ENCODE results near the gene RALGDS.

RALGDS gene

DNA sequence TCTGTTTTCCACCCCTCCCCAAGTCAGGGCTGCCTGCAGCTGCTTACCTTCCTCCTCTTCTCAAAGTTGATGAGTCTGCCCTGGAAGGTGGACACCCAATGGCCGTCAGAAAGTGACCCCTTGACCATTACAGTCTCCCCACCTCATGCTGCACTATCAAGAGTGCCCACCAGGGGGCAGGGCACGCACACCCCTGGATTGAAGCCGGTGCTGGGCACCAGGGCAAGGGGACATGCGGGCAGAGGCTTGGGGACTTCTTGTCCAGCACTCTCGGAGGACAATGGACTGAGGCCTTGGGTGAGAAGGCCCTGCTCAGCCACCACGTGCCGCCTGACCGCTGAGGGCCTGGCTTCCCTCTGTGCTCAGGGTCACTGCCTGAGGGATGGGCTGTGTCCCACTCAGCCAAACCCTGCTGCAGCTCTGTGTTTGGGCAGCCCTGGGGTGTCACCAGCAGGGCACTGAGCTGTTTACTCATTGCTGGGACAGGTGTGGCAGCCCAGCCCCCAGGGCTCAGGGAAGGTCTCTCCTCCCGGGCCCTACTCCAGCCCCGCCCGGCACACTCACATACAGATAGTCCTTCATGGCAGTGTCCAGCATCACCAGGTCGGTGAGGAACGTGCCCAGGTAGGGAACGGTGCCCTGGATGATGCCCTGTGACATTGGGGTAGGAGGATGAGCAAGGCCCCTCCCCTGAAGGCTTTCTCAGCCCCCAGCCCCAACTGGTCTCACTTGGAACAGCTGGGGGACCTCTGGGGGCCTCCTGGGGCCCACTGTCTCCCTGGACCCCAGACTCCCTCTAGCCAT, 17.7 kb downstream of the RALGDS start:
- TF ChIP-seq, protein P1, sequence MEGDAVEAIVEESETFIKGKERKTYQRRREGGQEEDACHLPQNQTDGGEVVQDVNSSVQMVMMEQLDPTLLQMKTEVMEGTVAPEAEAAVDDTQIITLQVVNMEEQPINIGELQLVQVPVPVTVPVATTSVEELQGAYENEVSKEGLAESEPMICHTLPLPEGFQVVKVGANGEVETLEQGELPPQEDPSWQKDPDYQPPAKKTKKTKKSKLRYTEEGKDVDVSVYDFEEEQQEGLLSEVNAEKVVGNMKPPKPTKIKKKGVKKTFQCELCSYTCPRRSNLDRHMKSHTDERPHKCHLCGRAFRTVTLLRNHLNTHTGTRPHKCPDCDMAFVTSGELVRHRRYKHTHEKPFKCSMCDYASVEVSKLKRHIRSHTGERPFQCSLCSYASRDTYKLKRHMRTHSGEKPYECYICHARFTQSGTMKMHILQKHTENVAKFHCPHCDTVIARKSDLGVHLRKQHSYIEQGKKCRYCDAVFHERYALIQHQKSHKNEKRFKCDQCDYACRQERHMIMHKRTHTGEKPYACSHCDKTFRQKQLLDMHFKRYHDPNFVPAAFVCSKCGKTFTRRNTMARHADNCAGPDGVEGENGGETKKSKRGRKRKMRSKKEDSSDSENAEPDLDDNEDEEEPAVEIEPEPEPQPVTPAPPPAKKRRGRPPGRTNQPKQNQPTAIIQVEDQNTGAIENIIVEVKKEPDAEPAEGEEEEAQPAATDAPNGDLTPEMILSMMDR (IDR thresholded peaks at IDR 0.05; ENCODE audit: poor library complexity, severe bottlenecking), result peak; percentile 93
- Histone ChIP-seq H3K27ac (ENCODE audit: poor library complexity, severe bottlenecking) (no peak overlapping the region), H3K4me1 (ENCODE audit: insufficient read depth, poor library complexity, severe bottlenecking) (no peaks in the 10 kb centered on the region), H3K27me3 (ENCODE audit: insufficient read depth, poor library complexity, severe bottlenecking) (no peaks in the 10 kb centered on the region), H3K4me3 (ENCODE audit: severe bottlenecking) (no peak overlapping the region), H3K9me3 (ENCODE audit: severe bottlenecking) (no peaks in the 10 kb centered on the region), H3K36me3 (ENCODE audit: low read depth) (peaks cover 54% of the 10 kb centered on the region)
- ATAC-seq (ENCODE audit: low read depth), result peak; percentile 40; the same call in 2 of the 3 replicates
- DNase-seq (ENCODE audit: low spot score), result peak; percentile 49

DNA sequence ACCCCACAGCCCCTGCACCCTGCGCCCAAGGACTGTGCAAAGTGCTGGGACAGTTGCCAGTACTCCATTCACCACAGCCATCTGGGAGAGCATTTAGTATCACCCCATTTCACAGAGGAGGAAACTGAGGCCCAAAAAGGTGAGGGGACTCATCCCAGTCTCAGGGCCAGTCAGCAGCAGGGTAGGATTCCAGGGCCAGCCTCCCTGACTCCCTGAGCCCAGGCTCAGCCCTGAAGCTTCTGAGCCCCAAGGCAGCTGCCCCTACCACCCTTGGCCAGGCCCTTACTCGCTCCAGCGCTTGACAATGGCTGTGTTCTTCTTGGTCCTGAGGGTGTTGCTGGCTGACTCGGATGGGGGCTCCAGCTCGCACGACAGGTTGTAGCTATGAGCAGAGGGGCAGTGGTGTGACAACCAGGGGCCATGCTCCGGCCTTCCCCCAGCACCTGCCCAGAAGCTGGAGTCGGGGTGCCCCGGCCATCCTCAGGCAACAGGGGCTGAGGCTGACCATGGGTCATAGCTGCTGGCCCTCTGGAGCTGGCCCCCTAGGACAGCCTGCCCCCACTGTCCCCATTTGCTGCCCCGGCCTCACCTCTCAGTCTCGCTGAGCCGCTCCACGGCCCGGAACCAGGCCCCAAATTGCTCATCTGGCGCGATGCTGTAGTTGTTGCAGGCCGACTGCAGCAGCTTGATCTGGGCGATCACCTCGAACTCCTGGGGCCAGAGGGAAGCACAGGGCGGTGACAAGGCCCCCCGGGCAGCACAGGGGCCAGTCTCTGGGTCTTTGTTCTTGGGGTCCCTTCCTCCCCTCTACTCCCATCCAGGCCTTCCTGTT, 18.6 kb downstream of the RALGDS start:
- TF ChIP-seq, protein P1 (IDR thresholded peaks at IDR 0.05; ENCODE audit: poor library complexity, severe bottlenecking), result no peak
- H3K4me1 ChIP-seq (ENCODE audit: insufficient read depth, poor library complexity, severe bottlenecking), result no peaks in the 10 kb centered on the region
- ATAC-seq (ENCODE audit: low read depth), result no peak
- no peak overlapping the region for H3K27ac ChIP-seq (ENCODE audit: poor library complexity, severe bottlenecking)
- H3K36me3 ChIP-seq (ENCODE audit: low read depth), result peaks cover 60% of the 10 kb centered on the region
- H3K27me3 ChIP-seq (ENCODE audit: insufficient read depth, poor library complexity, severe bottlenecking), result no peaks in the 10 kb centered on the region
- H3K4me3 ChIP-seq (ENCODE audit: severe bottlenecking), result no peak overlapping the region
- H3K9me3 ChIP-seq (ENCODE audit: severe bottlenecking), result no peaks in the 10 kb centered on the region
- DNase-seq (ENCODE audit: low spot score), result peak; percentile 61

DNA sequence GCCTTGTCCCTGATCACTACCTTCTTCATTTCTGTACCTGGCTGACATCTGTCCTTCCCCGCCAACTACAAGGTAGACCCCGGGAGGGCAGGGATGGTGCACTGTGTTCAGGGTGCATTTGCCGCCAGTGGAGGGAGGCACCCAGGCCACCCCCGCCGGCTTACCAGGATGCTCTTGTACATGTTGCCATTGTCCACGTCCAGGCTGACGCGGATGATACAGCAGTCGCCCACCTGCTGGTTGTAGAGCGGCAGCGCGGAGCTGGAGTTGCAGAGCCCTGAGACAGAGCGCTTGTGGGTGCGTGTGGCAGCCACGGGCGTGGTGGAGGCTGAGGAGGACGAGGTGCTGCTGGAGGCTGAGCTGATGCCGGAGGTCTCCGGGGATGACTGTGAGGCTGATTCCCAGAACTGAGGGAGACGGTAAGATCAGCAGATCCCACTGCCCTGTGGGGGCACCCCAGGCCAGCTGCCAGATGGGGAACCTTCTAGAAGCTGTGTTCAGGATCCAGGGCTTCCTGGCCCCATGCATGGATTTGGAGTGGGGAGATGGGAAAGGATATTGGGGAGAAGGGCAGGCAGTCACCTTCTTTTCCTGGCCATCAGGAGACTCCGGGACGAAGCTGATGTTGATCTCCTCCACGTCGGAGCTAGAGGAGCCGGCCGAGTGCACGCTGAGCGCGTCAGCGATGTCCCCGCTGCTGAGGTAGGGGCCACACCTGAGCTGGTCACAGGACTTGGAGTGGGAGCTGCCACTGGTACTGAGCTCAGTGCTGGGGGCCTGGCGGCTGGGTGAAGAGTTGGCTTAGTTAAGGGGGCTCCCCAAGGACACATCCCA, 19.5 kb downstream of the RALGDS start:
- Histone ChIP-seq H3K4me1 (ENCODE audit: insufficient read depth, poor library complexity, severe bottlenecking) (no peaks in the 10 kb centered on the region), H3K27me3 (ENCODE audit: insufficient read depth, poor library complexity, severe bottlenecking) (no peaks in the 10 kb centered on the region), H3K9me3 (ENCODE audit: severe bottlenecking) (peaks cover 5% of the 10 kb centered on the region), H3K4me3 (ENCODE audit: severe bottlenecking) (no peak overlapping the region), H3K27ac (ENCODE audit: poor library complexity, severe bottlenecking) (no peak overlapping the region), H3K36me3 (ENCODE audit: low read depth) (peaks cover 64% of the 10 kb centered on the region)
- TF ChIP-seq, protein P1 (IDR thresholded peaks at IDR 0.05; ENCODE audit: poor library complexity, severe bottlenecking), result no peak
- DNase-seq (ENCODE audit: low spot score) (peak; percentile 55), ATAC-seq (ENCODE audit: low read depth) (no peak)

DNA sequence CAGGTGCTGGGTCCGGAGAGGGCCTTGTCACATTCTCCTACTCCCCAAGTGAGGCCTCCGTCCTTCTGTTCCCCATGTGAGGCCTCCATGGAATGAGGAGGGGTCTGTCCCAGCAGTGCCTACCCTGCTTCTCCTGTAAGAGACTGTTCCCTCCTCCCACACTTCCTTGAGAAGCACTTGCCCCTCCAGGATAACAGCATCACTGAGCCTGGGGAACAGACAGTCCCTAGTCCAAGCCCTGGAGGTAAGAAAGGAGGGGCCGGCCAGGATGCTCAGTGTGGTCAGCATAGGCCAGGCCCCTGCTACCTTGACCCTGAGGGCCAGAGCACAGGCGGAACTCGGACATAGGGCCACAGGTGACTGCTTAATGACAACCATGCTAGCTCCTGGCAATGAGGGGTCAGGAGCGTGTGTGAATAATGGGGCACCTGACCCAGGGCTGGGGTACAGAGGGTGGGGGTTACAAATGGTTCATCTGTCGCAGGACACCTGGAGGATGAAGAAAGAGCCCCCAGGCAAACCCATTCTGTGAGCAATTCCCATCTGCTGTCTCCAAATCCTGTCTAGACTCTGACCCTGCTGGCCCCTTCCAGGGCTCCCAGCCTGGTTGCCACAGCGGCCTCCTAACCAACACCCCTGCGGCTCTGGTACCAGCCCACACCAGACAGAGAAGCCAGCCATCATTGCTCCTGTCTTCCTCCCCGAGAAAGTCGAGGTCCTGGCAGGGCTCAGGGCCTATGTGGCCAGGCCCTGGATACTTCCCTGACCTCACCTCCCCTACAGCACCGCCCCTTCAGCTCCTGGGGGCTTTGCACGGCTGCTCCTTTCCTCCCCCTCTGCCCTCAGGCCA, 20.3 kb downstream of the RALGDS start:
- TF ChIP-seq, protein P1 (IDR thresholded peaks at IDR 0.05; ENCODE audit: poor library complexity, severe bottlenecking), result no peak
- no peaks in the 10 kb centered on the region for H3K27me3 ChIP-seq (ENCODE audit: insufficient read depth, poor library complexity, severe bottlenecking)
- peak; percentile 31 for DNase-seq (ENCODE audit: low spot score)
- H3K4me1 ChIP-seq (ENCODE audit: insufficient read depth, poor library complexity, severe bottlenecking), result no peaks in the 10 kb centered on the region
- H3K36me3 ChIP-seq (ENCODE audit: low read depth), result peaks cover 58% of the 10 kb centered on the region
- H3K27ac ChIP-seq (ENCODE audit: poor library complexity, severe bottlenecking), result no peak overlapping the region
- no peak overlapping the region for H3K4me3 ChIP-seq (ENCODE audit: severe bottlenecking)
- ATAC-seq (ENCODE audit: low read depth), result no peak
- H3K9me3 ChIP-seq (ENCODE audit: severe bottlenecking), result peaks cover 13% of the 10 kb centered on the region

Measured in RWPE2 (cell line).